ENCODE data around the gene RFTN1. TPM values are rescaled to one million over a fixed set of nuclear protein-coding genes. Genes with fewer than 3 reads are reported as not detected.

The RFTN1 gene
- total and polyA plus RNA-seq, 10 of the 15 experiments (the other 5 are each of a cell fraction or from before 2014, with no cell fraction given): 20.6 to 213 (median 147) TPM

DNA sequence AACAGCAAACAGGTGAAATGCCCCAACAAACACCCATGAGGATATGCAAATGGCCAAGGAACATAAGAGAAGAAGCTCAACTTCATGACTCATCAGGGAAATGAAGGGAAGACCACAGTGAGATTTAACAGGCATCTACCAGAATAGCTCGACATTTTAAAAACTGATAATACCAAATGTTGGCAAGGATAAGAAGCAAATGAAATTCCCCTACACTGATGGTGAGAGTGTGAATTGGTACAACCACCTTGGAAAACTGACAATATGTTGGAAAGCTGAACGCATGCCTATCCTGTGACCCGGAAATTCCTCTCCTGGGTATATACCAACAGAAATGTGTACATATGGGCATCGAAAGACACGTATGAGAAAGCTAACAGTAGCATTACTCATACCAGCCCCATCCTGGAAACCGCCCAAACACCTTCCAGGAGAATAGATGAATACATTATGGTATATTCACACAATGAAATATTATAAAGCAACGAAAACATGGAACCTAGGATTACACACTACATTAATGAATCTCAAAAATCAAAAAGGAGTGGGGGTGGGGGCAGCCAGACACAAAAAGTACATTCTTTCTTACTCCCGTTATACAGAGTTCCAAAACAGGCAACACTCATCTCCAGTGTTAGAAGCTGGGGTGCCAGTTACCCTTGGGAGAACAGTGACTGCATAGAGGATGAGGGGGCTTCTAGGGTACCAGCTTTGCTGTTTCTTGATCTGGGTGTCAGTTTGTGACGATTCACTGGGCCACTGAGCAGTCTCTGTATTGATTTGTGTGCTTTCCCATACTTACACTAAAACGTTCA lies 16.9 kb downstream of the RFTN1 start:
- POLR2A ChIA-PET: interaction anchor here (0.6 to 5.4 kb wide), 14 partner anchors 8 to 122 kb away, joined by 3 to 47 read pairs (median 6); no protein-coding TSS in a partner anchor
- ATAC-seq: peak; percentile 73
- BruUV-seq (replicated peaks): no TSS peak
- Histone ChIP-seq H2AFZ (ENCODE audit: control insufficient read depth, low read depth, low read length) (no peak overlapping the region; the same call in 1 of the 2 replicates), H3K4me1 (ENCODE audit: control insufficient read depth, insufficient read depth, low read length) (peaks cover 48% of the 10 kb centered on the region), H3K9me3 (replicated peaks; ENCODE audit: control insufficient read depth, insufficient read depth, low read length) (peaks cover 2% of the 10 kb centered on the region; the same call in 2 of the 3 replicates), H4K20me1 (ENCODE audit: control insufficient read depth, insufficient read depth) (no peaks in the 10 kb centered on the region), H3K27ac (ENCODE audit: control insufficient read depth, insufficient read depth) (peak overlapping the region; percentile 29; the same call in 1 of the 2 replicates), H3K4me2 (ENCODE audit: control insufficient read depth, insufficient read depth) (peak overlapping the region; percentile 45), H3K36me3 (ENCODE audit: control insufficient read depth in 2 of 2, insufficient read depth in 2 of 2, low read length in 1 of 2) (peaks cover 15 to 26% of the 10 kb centered on the region in 2 experiments), H3K27me3 (replicated peaks in 1 of 2; ENCODE audit: control insufficient read depth in 2 of 2, insufficient read depth in 2 of 2, low read length in 1 of 2) (no peaks in the 10 kb centered on the region), H3K79me2 (ENCODE audit: control insufficient read depth, insufficient read depth, low read length) (peaks cover 85% of the 10 kb centered on the region), H3K4me3 (no peak overlapping the region), H3K9ac (ENCODE audit: control insufficient read depth, insufficient read depth, low read length) (no peak overlapping the region)
- FAIRE-seq: no peak
- CTCF ChIA-PET: interaction anchor here (1.2 to 4.1 kb wide), 6 partner anchors 9 to 206 kb away, joined by 3 to 29 read pairs (median 6); no protein-coding TSS in a partner anchor
- WGBS (ENCODE audit: insufficient coverage, insufficient replicate concordance, low lambda C conversion rate, missing lambda C conversion rate): 12% methylated on average over 10 of the region's 10 CpGs
- RAD21 ChIA-PET (ENCODE audit: unreplicated experiment): interaction anchor here (0.7 to 7.0 kb wide), 21 partner anchors 12 to 208 kb away, joined by 3 to 70 read pairs (median 4); no protein-coding TSS in a partner anchor
- DNase-seq (ENCODE audit: low read depth, low spot score): peak; percentile 60
- intact Hi-C loops (cut with micrococcal nuclease; ENCODE audit: unreplicated experiment) (no loop called here), in situ Hi-C loops (cut with MboI) (no loop called here)
- SMC1A ChIA-PET (ENCODE audit: uncharacterized antibody, unreplicated experiment): interaction anchor here (0.7 to 25.8 kb wide), 37 partner anchors 7 to 227 kb away, joined by 3 to 295 read pairs (median 4); no protein-coding TSS in a partner anchor
- TF ChIP-seq MTA3 (IDR thresholded peaks at IDR 0.05; ENCODE audit: borderline replicate concordance, low read length): peak; percentile 65
- peak; percentile 87 for TF ChIP-seq POU2F2 (IDR thresholded peaks at IDR 0.05; ENCODE audit: borderline replicate concordance, low read depth, low read length)
- no peak for TF ChIP-seq KLF5 (IDR thresholded peaks at IDR 0.05; ENCODE audit: partially characterized antibody)
- TF ChIP-seq, protein P1, sequence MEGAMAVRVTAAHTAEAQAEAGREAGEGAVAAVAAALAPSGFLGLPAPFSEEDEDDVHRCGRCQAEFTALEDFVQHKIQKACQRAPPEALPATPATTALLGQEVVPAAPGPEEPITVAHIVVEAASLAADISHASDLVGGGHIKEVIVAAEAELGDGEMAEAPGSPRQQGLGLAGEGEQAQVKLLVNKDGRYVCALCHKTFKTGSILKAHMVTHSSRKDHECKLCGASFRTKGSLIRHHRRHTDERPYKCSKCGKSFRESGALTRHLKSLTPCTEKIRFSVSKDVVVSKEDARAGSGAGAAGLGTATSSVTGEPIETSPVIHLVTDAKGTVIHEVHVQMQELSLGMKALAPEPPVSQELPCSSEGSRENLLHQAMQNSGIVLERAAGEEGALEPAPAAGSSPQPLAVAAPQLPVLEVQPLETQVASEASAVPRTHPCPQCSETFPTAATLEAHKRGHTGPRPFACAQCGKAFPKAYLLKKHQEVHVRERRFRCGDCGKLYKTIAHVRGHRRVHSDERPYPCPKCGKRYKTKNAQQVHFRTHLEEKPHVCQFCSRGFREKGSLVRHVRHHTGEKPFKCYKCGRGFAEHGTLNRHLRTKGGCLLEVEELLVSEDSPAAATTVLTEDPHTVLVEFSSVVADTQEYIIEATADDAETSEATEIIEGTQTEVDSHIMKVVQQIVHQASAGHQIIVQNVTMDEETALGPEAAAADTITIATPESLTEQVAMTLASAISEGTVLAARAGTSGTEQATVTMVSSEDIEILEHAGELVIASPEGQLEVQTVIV (IDR thresholded peaks at IDR 0.05; ENCODE audit: borderline replicate concordance, partially characterized antibody): no peak
- TF ChIP-seq, protein P2, sequence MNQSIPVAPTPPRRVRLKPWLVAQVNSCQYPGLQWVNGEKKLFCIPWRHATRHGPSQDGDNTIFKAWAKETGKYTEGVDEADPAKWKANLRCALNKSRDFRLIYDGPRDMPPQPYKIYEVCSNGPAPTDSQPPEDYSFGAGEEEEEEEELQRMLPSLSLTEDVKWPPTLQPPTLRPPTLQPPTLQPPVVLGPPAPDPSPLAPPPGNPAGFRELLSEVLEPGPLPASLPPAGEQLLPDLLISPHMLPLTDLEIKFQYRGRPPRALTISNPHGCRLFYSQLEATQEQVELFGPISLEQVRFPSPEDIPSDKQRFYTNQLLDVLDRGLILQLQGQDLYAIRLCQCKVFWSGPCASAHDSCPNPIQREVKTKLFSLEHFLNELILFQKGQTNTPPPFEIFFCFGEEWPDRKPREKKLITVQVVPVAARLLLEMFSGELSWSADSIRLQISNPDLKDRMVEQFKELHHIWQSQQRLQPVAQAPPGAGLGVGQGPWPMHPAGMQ (IDR thresholded peaks at IDR 0.05; ENCODE audit: borderline replicate concordance): no peak
- TF ChIP-seq IKZF2 (IDR thresholded peaks at IDR 0.05): peak; percentile 44 to 64; a peak in 3 of 4 replicates
- TF ChIP-seq, protein P3, sequence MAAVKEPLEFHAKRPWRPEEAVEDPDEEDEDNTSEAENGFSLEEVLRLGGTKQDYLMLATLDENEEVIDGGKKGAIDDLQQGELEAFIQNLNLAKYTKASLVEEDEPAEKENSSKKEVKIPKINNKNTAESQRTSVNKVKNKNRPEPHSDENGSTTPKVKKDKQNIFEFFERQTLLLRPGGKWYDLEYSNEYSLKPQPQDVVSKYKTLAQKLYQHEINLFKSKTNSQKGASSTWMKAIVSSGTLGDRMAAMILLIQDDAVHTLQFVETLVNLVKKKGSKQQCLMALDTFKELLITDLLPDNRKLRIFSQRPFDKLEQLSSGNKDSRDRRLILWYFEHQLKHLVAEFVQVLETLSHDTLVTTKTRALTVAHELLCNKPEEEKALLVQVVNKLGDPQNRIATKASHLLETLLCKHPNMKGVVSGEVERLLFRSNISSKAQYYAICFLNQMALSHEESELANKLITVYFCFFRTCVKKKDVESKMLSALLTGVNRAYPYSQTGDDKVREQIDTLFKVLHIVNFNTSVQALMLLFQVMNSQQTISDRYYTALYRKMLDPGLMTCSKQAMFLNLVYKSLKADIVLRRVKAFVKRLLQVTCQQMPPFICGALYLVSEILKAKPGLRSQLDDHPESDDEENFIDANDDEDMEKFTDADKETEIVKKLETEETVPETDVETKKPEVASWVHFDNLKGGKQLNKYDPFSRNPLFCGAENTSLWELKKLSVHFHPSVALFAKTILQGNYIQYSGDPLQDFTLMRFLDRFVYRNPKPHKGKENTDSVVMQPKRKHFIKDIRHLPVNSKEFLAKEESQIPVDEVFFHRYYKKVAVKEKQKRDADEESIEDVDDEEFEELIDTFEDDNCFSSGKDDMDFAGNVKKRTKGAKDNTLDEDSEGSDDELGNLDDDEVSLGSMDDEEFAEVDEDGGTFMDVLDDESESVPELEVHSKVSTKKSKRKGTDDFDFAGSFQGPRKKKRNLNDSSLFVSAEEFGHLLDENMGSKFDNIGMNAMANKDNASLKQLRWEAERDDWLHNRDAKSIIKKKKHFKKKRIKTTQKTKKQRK (IDR thresholded peaks at IDR 0.05; ENCODE audit: low read depth, low read length): no peak
- no peak for TF ChIP-seq SREBF2 (IDR thresholded peaks at IDR 0.05; ENCODE audit: low read length)
- peak; percentile 62 for TF ChIP-seq EED (IDR thresholded peaks at IDR 0.05; ENCODE audit: low read depth)
- peak; percentile 37 for TF ChIP-seq NFIC (IDR thresholded peaks at IDR 0.05; ENCODE audit: low read depth, low read length)
- TF ChIP-seq SPI1 (IDR thresholded peaks at IDR 0.05; ENCODE audit: borderline replicate concordance, insufficient read depth, low read depth, low read length): no peak
- no peak for TF ChIP-seq KAT2A (conservative IDR thresholded peaks at IDR 0.05; ENCODE audit: control insufficient read depth, low read depth, low read length)
- TF ChIP-seq ATF7 (IDR thresholded peaks at IDR 0.05; ENCODE audit: low read depth): peak; percentile 36; the same call in 1 of the 2 replicates
- 0 out of 2 replicates have a peak, but pooled peaks have one; percentile 10 for TF ChIP-seq CREM (IDR thresholded peaks at IDR 0.05; ENCODE audit: low read depth)
- no peak for TF ChIP-seq HDAC2 (IDR thresholded peaks at IDR 0.05)
